ENCODE measurements around the gene RALA. TPM values are rescaled to one million over a fixed set of nuclear protein-coding genes. Genes with fewer than 3 reads are reported as not detected.

The RALA gene
- total and polyA plus RNA-seq, 4 donors, result 5.7 to 18.8 (median 9.2) TPM

DNA sequence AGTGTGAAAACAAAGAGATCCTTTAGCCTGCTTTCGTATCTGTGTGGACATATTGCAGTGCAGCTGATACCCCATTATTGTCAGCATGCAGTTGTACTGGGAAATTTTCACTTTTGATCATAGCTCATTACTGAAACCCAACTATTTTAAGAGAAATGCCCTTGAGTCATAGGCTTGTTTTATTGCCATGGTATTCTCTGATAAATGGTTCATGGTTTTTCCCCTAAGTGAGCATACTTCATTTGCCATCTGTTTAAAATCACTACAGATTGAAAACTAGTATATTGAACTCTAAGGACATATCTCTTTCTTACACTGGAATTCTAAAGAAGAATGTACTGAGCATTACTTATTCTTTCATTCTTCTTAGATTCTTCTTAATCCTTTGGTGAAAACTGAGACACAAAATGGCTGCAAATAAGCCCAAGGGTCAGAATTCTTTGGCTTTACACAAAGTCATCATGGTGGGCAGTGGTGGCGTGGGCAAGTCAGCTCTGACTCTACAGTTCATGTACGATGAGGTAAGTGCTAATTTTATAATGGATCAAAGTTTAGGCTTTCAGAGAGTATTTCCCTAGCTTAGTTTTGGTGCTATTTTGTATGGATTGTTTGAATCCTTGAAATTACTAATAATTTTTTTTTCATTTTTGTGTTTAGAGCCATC, 63.0 kb downstream of the RALA start:
- DNase-seq (ENCODE audit: low spot score), result no peak
- peaks cover 0 to 10% (median 2%) of the 10 kb centered on the region in 4 donors for H3K36me3 ChIP-seq (ENCODE audit: control insufficient read depth in 4 of 4, insufficient read depth in 3 of 4, low read depth in 1 of 4, low read length in 3 of 4)
- H3K27me3 ChIP-seq (ENCODE audit: control insufficient read depth in 4 of 4, insufficient read depth in 4 of 4, low read length in 3 of 4), result no peaks in the 10 kb centered on the region
- H3K27ac ChIP-seq (ENCODE audit: low read depth in 1 of 2, low read length in 2 of 2), result no peak overlapping the region
- no peak overlapping the region for H3K9ac ChIP-seq (ENCODE audit: low read depth in 1 of 2, low read length in 2 of 2)
- H3K4me1 ChIP-seq (ENCODE audit: control insufficient read depth in 4 of 4, insufficient read depth in 4 of 4, low read length in 3 of 4), result peaks cover 0 to 2% (median 0%) of the 10 kb centered on the region in 4 donors
- 94% methylated on average over 3 of the region's 3 CpGs for WGBS
- no peak overlapping the region for H3K4me3 ChIP-seq (ENCODE audit: low read depth in 1 of 3, low read length in 3 of 3)
- H3K9me3 ChIP-seq (ENCODE audit: control insufficient read depth in 4 of 4, low read length in 3 of 4), result no peaks in the 10 kb centered on the region
- TF ChIP-seq YY1 (IDR thresholded peaks at IDR 0.05), result no peak
- TF ChIP-seq JUND (IDR thresholded peaks at IDR 0.05), result no peak
- no peak for TF ChIP-seq EGR1 (IDR thresholded peaks at IDR 0.05; ENCODE audit: low read depth in 2 of 2)
- TF ChIP-seq CTCF (IDR thresholded peaks at IDR 0.05; ENCODE audit: low read depth, low read length, missing input control), result no peak
- TF ChIP-seq ATF3 (IDR thresholded peaks at IDR 0.05), result no peak
- no peak for TF ChIP-seq NR2F2 (IDR thresholded peaks at IDR 0.05)
- TF ChIP-seq, protein P1, sequence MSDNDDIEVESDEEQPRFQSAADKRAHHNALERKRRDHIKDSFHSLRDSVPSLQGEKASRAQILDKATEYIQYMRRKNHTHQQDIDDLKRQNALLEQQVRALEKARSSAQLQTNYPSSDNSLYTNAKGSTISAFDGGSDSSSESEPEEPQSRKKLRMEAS (IDR thresholded peaks at IDR 0.05), result no peak
- no peak for TF ChIP-seq FOXA2 (IDR thresholded peaks at IDR 0.05)
- no peak for TF ChIP-seq HNF4G (IDR thresholded peaks at IDR 0.05)
- no peak for TF ChIP-seq ZBTB33 (IDR thresholded peaks at IDR 0.05)
- no peak for TF ChIP-seq RXRA (IDR thresholded peaks at IDR 0.05)
- no peak for TF ChIP-seq FOXA1 (IDR thresholded peaks at IDR 0.05)
- TF ChIP-seq RAD21 (IDR thresholded peaks at IDR 0.05), result no peak
- TF ChIP-seq GABPA (IDR thresholded peaks at IDR 0.05 in 1 of 2, conservative IDR thresholded peaks at IDR 0.05 in 1 of 2), result no peak
- TF ChIP-seq, protein P2, sequence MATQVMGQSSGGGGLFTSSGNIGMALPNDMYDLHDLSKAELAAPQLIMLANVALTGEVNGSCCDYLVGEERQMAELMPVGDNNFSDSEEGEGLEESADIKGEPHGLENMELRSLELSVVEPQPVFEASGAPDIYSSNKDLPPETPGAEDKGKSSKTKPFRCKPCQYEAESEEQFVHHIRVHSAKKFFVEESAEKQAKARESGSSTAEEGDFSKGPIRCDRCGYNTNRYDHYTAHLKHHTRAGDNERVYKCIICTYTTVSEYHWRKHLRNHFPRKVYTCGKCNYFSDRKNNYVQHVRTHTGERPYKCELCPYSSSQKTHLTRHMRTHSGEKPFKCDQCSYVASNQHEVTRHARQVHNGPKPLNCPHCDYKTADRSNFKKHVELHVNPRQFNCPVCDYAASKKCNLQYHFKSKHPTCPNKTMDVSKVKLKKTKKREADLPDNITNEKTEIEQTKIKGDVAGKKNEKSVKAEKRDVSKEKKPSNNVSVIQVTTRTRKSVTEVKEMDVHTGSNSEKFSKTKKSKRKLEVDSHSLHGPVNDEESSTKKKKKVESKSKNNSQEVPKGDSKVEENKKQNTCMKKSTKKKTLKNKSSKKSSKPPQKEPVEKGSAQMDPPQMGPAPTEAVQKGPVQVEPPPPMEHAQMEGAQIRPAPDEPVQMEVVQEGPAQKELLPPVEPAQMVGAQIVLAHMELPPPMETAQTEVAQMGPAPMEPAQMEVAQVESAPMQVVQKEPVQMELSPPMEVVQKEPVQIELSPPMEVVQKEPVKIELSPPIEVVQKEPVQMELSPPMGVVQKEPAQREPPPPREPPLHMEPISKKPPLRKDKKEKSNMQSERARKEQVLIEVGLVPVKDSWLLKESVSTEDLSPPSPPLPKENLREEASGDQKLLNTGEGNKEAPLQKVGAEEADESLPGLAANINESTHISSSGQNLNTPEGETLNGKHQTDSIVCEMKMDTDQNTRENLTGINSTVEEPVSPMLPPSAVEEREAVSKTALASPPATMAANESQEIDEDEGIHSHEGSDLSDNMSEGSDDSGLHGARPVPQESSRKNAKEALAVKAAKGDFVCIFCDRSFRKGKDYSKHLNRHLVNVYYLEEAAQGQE (IDR thresholded peaks at IDR 0.05), result no peak
- TF ChIP-seq SP1 (IDR thresholded peaks at IDR 0.05), result no peak

Data from liver (tissue), 9 donors.